ENCODE measurements around the gene JARID2. TPM values are rescaled to one million over a fixed set of nuclear protein-coding genes. Genes with fewer than 3 reads are reported as not detected.

Gene JARID2
- polyA plus RNA-seq, 1 donor from 2014 or later = 25.5 TPM

DNA sequence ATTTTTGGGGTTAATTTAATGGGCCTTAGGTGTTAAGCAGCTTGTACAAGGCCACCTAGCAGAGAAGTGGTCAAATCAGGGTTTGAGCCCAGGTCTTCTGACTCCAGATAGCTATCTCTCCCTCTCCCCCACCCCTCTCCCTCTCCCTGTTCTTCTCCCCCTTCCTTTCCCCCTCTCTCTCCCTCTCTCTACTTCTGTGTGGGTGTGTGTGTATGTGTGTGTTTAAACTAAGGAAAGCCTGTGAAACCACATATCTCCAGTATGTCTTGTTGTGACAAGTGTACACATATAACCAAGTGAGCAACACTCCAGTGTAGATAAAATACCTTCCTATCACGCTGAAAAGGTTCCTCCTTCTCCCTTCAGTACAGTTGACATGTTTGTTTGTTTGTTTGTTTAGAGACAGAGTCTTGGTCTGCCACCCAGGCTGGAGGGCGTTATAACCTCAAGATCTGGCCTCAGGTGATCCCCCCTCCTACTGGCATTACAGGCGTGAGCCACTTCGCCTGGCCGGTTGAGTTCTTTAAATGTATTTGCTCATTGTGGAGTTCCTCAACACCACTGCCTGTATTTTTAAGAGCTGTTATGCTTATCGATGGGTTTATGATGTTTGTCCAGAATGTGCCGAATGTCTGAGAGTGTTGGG lies 140.4 kb downstream of the JARID2 start:
- Histone ChIP-seq H3K4me2 (ENCODE audit: low read length) (no peak overlapping the region), H3K4me3 (ENCODE audit: low read length) (no peak overlapping the region), H3K9me3 (ENCODE audit: low read length) (no peaks in the 10 kb centered on the region), H3K9me2 (ENCODE audit: insufficient read depth, low read length) (no peaks in the 10 kb centered on the region), H3K27me3 (ENCODE audit: insufficient read depth, low read depth, low read length) (no peaks in the 10 kb centered on the region), H3K27ac (ENCODE audit: low read length) (no peak overlapping the region), H3K9ac (ENCODE audit: low read length) (no peak overlapping the region), H4K20me1 (ENCODE audit: insufficient read depth) (no peaks in the 10 kb centered on the region), H3K79me2 (replicated peaks; ENCODE audit: insufficient read depth, low read length) (peaks cover 93% of the 10 kb centered on the region), H3K36me3 (ENCODE audit: insufficient read depth, low read length) (no peaks in the 10 kb centered on the region), H2AFZ (ENCODE audit: low read depth, low read length) (no peak overlapping the region), H3F3A (ENCODE audit: insufficient read depth, low read length, poor library complexity, severe bottlenecking) (no peaks in the 10 kb centered on the region)
- TF ChIP-seq POLR2AphosphoS5 (IDR thresholded peaks at IDR 0.05) = no peak
- TF ChIP-seq, protein P1, sequence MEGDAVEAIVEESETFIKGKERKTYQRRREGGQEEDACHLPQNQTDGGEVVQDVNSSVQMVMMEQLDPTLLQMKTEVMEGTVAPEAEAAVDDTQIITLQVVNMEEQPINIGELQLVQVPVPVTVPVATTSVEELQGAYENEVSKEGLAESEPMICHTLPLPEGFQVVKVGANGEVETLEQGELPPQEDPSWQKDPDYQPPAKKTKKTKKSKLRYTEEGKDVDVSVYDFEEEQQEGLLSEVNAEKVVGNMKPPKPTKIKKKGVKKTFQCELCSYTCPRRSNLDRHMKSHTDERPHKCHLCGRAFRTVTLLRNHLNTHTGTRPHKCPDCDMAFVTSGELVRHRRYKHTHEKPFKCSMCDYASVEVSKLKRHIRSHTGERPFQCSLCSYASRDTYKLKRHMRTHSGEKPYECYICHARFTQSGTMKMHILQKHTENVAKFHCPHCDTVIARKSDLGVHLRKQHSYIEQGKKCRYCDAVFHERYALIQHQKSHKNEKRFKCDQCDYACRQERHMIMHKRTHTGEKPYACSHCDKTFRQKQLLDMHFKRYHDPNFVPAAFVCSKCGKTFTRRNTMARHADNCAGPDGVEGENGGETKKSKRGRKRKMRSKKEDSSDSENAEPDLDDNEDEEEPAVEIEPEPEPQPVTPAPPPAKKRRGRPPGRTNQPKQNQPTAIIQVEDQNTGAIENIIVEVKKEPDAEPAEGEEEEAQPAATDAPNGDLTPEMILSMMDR (IDR thresholded peaks at IDR 0.05; ENCODE audit: poor library complexity, severe bottlenecking) = no peak
- no peak for TF ChIP-seq EP300 (conservative IDR thresholded peaks at IDR 0.05; ENCODE audit: poor library complexity, severe bottlenecking)
- TF ChIP-seq RAD21 (conservative IDR thresholded peaks at IDR 0.05) = no peak

DNA sequence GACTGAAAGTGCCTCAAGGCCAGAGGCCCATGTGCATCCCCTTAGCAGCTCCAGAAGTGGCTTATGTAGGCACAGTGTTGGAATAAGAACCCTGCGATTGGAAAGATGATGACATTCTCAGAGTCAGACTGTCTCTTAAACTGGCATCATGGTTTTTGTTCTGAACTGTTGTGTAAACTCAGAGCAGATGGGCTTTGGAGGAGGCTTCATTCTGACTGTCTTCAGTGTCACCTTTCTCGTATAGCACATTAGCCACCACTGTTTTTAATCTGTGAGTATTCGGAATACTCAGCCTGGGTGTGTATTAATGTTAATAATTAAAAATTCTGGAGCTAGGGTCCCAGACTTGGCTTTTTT lies 140.9 kb downstream of the JARID2 start:
- no peak overlapping the region for H3K4me2 ChIP-seq (ENCODE audit: low read length)

More for the DNA sequence above, 140.9 kb downstream of the JARID2 start:
- TF ChIP-seq EP300 (conservative IDR thresholded peaks at IDR 0.05; ENCODE audit: poor library complexity, severe bottlenecking) (no peak), TAF1 (IDR thresholded peaks at IDR 0.05; ENCODE audit: low read depth) (no peak), MXI1 (conservative IDR thresholded peaks at IDR 0.05; ENCODE audit: poor library complexity, severe bottlenecking) (no peak), EZH2 (IDR thresholded peaks at IDR 0.05; ENCODE audit: borderline replicate concordance, insufficient read depth, low read length, poor library complexity, severe bottlenecking) (no peak), REST (IDR thresholded peaks at IDR 0.05; ENCODE audit: borderline replicate concordance) (no peak), SMC3 (conservative IDR thresholded peaks at IDR 0.05; ENCODE audit: poor library complexity) (no peak), RAD21 (conservative IDR thresholded peaks at IDR 0.05) (no peak), POLR2AphosphoS5 (IDR thresholded peaks at IDR 0.05) (no peak)
- TF ChIP-seq, protein P1 (IDR thresholded peaks at IDR 0.05; ENCODE audit: poor library complexity, severe bottlenecking) = no peak
- no peak overlapping the region for H3K4me3 ChIP-seq (ENCODE audit: low read length)
- H3K79me2 ChIP-seq (replicated peaks; ENCODE audit: insufficient read depth, low read length) = peaks cover 91% of the 10 kb centered on the region
- H3K9me2 ChIP-seq (ENCODE audit: insufficient read depth, low read length) = no peaks in the 10 kb centered on the region
- no peaks in the 10 kb centered on the region for H3K9me3 ChIP-seq (ENCODE audit: low read length)
- no peaks in the 10 kb centered on the region for H4K20me1 ChIP-seq (ENCODE audit: insufficient read depth)
- H3K36me3 ChIP-seq (ENCODE audit: insufficient read depth, low read length) = no peaks in the 10 kb centered on the region
- H3F3A ChIP-seq (ENCODE audit: insufficient read depth, low read length, poor library complexity, severe bottlenecking) = no peaks in the 10 kb centered on the region
- no peak overlapping the region for H2AFZ ChIP-seq (ENCODE audit: low read depth, low read length)
- H3K27me3 ChIP-seq (ENCODE audit: insufficient read depth, low read depth, low read length) = no peaks in the 10 kb centered on the region
- no peak overlapping the region for H3K27ac ChIP-seq (ENCODE audit: low read length)
- H3K9ac ChIP-seq (ENCODE audit: low read length) = no peak overlapping the region
